Measurements from ENCODE around the gene ASTN2.

Gene ASTN2

GRCh38 chr9:117114768-117115167, 300.1 kb downstream of the ASTN2 start:
- DNase-seq (ENCODE audit: low read depth) = no peak

- no peak for DNase-seq (ENCODE audit: low read depth)
Observed at GRCh38 chr9:117104716-117105495, 310.0 kb downstream of the ASTN2 start.

GRCh38 chr9:117104206-117104605, 310.7 kb downstream of the ASTN2 start:
- DNase-seq (ENCODE audit: low read depth) = no peak

- no peak for DNase-seq (ENCODE audit: low read depth)
Observed at GRCh38 chr9:117103438-117104110, 311.3 kb downstream of the ASTN2 start.

GRCh38 chr9:117101008-117101407, 313.8 kb downstream of the ASTN2 start:
- DNase-seq (ENCODE audit: low read depth) = no peak

- DNase-seq (ENCODE audit: low read depth) = no peak
Observed at GRCh38 chr9:117098331-117098730, 316.5 kb downstream of the ASTN2 start.

- no peak for DNase-seq (ENCODE audit: low read depth)
Observed at GRCh38 chr9:117097761-117098160, 317.1 kb downstream of the ASTN2 start.

GRCh38 chr9:117096138-117096537, 318.7 kb downstream of the ASTN2 start:
- DNase-seq (ENCODE audit: low read depth) = no peak

GRCh38 chr9:117095081-117095480, 319.8 kb downstream of the ASTN2 start:
- no peak for DNase-seq (ENCODE audit: low read depth)

GRCh38 chr9:117093891-117094844, 320.7 kb downstream of the ASTN2 start:
- DNase-seq (ENCODE audit: low read depth) = no peak

- no peak for DNase-seq (ENCODE audit: low read depth)
Observed at GRCh38 chr9:117092582-117092981, 322.3 kb downstream of the ASTN2 start.

GRCh38 chr9:117091529-117091928, 323.3 kb downstream of the ASTN2 start:
- no peak for DNase-seq (ENCODE audit: low read depth)

GRCh38 chr9:117088786-117089185, 326.1 kb downstream of the ASTN2 start:
- no peak for DNase-seq (ENCODE audit: low read depth)

- no peak for DNase-seq (ENCODE audit: low read depth)
Observed at GRCh38 chr9:117088140-117088539, 326.7 kb downstream of the ASTN2 start.

GRCh38 chr9:117084221-117084620, 330.6 kb downstream of the ASTN2 start:
- DNase-seq (ENCODE audit: low read depth) = no peak

- no peak for DNase-seq (ENCODE audit: low read depth)
Observed at GRCh38 chr9:117083559-117083958, 331.3 kb downstream of the ASTN2 start.

- no peak for DNase-seq (ENCODE audit: low read depth)
Observed at GRCh38 chr9:117081641-117082317, 333.1 kb downstream of the ASTN2 start.

GRCh38 chr9:117080765-117081390, 334.0 kb downstream of the ASTN2 start:
- no peak for DNase-seq (ENCODE audit: low read depth)

GRCh38 chr9:117076571-117077290, 338.1 kb downstream of the ASTN2 start:
- no peak for DNase-seq (ENCODE audit: low read depth)

GRCh38 chr9:117075636-117076035, 339.2 kb downstream of the ASTN2 start:
- DNase-seq (ENCODE audit: low read depth) = no peak

Measured in HS-27A (cell line).